HFF-Myc (cell line): Measurements from ENCODE around the gene SGCA.

Experiments
- DNase-seq: peaks from one replicate; pipeline ENCODE4 v3.0.0-alpha.2; 2011; ENCODE audit warnings: low read depth; ENCODE audit errors: extremely low read depth
- H3K4me3 ChIP-seq: replicated peaks from 2 replicates; pipeline ENCODE4 v1.5.1; 2011; ENCODE audit warnings: low read depth, mild to moderate bottlenecking, control low read depth, low read length
- TF ChIP-seq, protein P1 (sequence below): IDR thresholded peaks from 2 replicates; pipeline ENCODE4 v1.5.1; 2012; ENCODE audit warnings: mild to moderate bottlenecking, low read depth, low read length, control low read depth; ENCODE audit errors: missing control alignments

SGCA gene

DNA sequence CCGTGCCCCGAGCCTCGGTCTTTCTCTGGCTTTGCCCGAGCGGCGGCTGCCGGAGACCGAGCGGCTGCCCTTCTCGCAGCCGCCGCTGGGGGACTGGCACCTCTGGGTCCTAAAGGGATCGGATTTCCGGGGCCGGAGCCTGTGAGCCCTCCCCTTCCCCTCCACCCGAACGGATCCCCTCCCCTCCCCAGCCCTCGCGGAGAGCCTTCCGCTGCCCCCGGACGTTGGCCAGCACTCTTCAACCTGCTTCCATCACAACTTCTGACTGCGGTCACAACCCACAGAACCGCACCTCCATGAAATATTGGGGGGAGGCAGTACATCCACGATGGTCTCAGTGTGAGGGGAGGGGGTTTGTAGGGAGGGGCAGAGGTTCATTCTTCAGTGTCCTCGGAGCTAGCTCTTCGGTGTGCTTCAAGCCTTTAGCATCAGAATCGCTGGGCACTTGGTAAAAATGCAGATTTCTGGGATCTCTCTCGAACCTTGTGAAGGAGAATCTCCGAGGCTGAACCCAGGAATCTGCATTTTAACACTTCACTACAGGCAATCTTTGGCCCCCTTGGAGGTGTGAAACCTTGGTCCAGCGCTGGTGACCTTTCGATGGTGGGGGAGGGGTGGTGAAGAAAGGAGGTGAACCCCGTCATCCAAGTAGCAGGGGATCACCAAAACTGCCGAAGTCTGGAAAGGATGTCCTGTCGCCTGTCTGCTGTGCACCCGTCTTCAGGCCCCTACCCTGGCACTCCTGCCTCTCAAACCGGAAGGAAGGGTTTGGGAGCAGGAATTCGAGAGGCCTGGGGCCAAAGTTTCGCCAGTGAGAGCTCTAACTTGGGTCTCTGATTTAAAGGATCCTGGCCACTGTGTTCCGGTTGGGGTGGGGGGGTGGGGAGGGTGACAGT is 14.5 kb upstream of the SGCA start:
- DNase-seq = peak; percentile 80
- peak overlapping the region; percentile 87 for H3K4me3 ChIP-seq
- TF ChIP-seq, protein P1, sequence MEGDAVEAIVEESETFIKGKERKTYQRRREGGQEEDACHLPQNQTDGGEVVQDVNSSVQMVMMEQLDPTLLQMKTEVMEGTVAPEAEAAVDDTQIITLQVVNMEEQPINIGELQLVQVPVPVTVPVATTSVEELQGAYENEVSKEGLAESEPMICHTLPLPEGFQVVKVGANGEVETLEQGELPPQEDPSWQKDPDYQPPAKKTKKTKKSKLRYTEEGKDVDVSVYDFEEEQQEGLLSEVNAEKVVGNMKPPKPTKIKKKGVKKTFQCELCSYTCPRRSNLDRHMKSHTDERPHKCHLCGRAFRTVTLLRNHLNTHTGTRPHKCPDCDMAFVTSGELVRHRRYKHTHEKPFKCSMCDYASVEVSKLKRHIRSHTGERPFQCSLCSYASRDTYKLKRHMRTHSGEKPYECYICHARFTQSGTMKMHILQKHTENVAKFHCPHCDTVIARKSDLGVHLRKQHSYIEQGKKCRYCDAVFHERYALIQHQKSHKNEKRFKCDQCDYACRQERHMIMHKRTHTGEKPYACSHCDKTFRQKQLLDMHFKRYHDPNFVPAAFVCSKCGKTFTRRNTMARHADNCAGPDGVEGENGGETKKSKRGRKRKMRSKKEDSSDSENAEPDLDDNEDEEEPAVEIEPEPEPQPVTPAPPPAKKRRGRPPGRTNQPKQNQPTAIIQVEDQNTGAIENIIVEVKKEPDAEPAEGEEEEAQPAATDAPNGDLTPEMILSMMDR = peak; percentile 42

DNA sequence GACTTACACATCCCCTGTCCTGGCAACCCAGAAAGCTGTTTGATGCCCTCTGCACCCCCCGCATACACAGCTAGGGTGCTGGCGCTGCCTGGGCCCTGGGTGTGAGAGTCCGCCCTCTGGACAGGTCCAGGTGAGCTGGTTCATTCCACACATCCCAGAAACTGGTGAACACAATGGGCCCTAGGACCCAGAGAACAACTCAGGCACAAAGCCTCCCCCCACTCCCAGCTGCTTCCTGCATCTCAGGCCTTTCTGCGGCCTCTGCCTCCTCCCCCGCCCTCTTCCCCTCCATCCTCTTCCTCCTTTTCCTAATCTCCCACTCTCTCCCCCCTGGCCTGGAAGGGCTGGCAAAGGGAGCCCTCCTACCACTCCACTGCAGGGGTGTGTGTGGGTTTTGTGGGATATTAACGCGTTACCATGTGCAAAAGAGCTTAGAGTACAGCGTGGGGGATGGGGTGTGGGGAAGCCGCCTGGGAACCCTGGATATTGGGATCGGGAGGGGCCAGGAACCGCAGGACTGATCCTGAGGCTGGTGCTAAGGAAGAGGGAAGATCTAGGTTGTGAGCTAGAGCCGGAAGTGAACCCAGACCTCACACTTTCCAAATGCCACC is 13.8 kb upstream of the SGCA start:
- DNase-seq = peak; percentile 88
- peak overlapping the region; percentile 87 for H3K4me3 ChIP-seq
- TF ChIP-seq, protein P1 = no peak

DNA sequence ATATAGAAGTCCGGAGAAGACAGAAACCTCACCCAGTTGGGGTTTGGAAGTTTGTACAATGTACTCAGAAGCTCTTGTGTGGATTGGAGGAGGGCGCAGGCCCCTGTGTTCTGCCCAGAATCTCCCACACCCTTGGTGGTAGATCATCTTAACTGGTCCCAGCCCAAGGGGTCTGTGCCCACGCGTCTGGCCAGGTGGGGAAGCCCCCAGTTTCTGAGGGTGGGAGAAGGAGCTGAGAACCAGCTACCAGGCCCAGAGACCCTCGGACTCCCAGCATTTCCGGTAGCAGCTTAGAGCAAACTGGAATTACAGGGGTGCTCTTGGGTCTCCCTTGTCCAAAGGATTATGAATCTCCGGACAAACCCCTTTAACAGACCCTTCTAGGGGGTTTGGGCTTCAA is 13.1 kb upstream of the SGCA start:
- TF ChIP-seq, protein P1 = no peak
- peak overlapping the region; percentile 87 for H3K4me3 ChIP-seq
- DNase-seq = no peak

DNA sequence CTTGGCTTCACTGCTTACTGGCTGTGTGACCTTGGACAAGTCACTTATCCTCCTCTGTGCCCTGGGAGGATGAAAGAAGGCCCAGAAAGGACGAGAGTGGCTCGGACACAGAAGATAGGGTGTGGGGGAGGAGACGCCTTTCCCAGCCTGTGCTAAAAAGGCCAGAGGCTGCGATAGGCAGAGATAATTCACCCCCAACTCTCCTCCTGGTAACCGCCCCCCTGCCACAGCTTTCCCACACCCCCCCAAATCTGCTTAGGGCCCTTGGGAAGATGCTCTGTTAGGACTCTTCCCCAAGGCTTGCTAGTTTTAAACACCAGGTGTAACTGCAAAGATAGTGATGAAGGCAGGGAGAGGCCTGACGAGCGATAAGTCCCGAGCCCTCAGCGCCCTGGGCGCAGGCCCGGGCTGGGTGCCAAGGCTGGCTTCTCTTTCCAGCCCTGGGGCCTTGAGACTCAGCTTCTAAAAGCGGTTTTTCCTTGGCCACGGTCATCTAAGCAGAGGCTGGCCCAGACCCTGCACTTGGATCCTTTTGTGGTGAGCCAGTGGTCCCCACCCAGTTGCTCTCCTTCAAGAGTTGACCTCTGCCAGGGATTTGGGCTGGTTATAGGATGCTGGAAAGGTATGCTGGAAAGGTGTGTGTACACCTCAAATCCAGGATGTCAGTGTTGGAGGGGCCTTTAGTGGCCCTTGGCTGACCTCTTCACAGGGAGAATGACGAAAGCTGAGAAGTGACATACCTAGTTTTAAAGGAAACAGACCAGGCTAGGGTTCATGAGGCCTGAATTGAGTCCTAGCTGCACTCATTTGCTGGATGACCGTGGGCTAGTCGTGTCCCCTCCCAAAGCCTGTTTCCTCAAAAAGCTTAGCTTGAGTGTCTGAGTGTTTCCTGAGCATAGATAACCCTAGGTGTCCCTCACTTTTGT is 11.9 kb upstream of the SGCA start:
- TF ChIP-seq, protein P1 = no peak
- DNase-seq = no peak
- H3K4me3 ChIP-seq = no peak overlapping the region

DNA sequence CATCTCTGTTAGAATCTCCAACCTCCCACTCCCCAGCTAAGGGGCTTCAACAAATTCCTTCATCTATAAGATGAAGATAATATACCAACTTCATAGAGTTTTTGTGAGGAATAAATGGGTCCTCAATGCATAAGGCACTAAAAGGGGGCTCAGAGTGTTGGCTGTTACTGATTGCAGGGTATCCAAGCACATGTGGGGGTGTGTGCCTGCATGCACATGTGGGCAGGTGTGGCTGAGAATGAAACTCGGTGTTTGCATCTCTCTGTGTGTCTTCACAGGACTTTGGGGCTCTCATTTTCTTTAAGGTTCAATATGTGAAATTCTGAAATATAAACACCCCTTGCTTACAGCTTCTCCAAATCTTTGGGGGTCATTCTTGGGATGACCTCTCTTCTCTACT is 11.2 kb upstream of the SGCA start:
- TF ChIP-seq, protein P1 = no peak
- no peak overlapping the region for H3K4me3 ChIP-seq
- DNase-seq = no peak

DNA sequence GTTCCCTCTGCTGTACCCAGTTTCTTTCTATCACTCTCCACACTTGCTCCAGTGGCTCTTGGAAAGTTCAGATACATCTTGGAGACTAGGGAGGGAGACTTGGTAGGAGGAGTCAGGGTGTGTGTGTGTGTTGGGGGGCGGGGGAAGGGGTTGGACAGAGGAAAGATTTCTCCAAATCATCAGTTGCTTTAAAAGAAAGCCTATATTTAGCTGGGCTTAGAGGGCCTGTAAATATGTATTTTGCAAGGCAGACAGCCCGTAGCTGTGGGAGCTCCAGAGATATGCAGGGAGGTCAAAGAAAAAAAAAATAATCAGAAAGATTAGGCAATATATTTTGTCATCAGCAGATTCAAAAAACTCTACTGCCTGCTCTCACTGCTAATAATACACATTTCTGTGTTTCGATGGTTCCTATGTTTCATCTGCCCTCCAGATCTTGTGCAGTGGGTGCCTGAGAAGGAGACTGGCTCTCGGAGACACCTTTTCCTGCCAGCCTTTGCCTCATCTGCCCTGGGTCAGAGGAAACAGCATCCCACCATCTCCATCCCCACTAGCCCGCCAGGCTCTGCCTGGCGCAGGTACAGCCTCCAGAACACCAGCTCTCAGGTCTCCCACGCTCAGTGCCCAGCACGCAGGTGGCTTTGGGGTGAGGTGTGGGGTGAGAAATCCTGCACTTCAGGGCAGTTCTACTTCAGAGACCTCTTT is 10.5 kb upstream of the SGCA start:
- H3K4me3 ChIP-seq = no peak overlapping the region
- DNase-seq = no peak
- TF ChIP-seq, protein P1 = no peak
